Mesothelial cell of epicardium (in vitro differentiated cells): ENCODE data around the gene TEX55. TPM values are rescaled to one million over a fixed set of nuclear protein-coding genes. Genes with fewer than 3 reads are reported as not detected.
"Not testable (repeated sequence)": the region's sequence is repeated elsewhere in the genome, so short reads cannot be mapped to it uniquely, and the experiment has no call there.

ENCODE experiments used
- DNase-seq, 2 experiments: peaks; one replicate each; pipeline ENCODE4 v3.0.0; 2021; ENCODE audit warnings: low spot score in 2 of 2; ENCODE audit not compliant: unreplicated experiment in 2 of 2
- H3K27ac Mint-ChIP-seq: 2 replicates; pipeline ENCODE4 v1.8.0; 2021; ENCODE audit warnings: mixed read lengths
- H3K27me3 Mint-ChIP-seq: 2 replicates; pipeline ENCODE4 v1.8.0; 2021; ENCODE audit warnings: low read depth, mixed read lengths
- H3K36me3 Mint-ChIP-seq: 2 replicates; pipeline ENCODE4 v1.8.0; 2021; ENCODE audit warnings: mixed read lengths
- H3K4me1 Mint-ChIP-seq: 2 replicates; pipeline ENCODE4 v1.8.0; 2021; ENCODE audit warnings: mixed read lengths
- H3K4me3 Mint-ChIP-seq: 2 replicates; pipeline ENCODE4 v1.8.0; 2021; ENCODE audit warnings: mild to moderate bottlenecking, moderate library complexity, mixed read lengths
- H3K9me3 Mint-ChIP-seq: 2 replicates; pipeline ENCODE4 v1.8.0; 2021; ENCODE audit warnings: mixed read lengths
- total RNA-seq: library from RNA; stranded (reverse); gene quantifications from 3 replicates; pipeline ENCODE4 v1.2.1, GENCODE V29; 2021
- TF ChIP-seq, protein P1 (sequence below): fragments of 200-600 bp; sonication (generic); IDR thresholded peaks from one replicate; pipeline ENCODE4 v1.5.0; 2021; ENCODE audit warnings: antibody characterized with exemption; ENCODE audit not compliant: unreplicated experiment

TEX55 gene
- total RNA-seq, 1 donor from 2014 or later, result not detected

DNA sequence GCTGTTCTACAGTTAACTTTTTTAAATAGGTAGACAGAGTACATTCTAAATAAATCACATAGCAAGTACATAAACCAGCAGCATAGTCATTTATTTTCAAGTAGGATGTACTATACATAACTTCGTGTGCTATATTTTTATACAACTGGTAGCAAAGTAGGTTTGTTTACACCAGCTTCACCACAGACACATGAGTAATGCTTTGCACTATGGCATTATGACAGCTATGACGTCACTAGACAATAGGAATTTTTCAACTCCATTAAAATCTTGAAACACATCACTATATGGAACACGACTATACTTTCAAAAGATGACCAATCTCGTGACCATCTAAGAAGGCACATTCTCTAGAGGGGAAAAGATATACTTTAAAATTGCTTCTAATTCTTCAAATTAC, 3.5 kb downstream of the TEX55 start:
- H3K9me3 Mint-ChIP-seq, result peaks cover 19% of the 10 kb centered on the region
- H3K27ac Mint-ChIP-seq, result no peak overlapping the region
- H3K4me3 Mint-ChIP-seq, result no peak overlapping the region

DNA sequence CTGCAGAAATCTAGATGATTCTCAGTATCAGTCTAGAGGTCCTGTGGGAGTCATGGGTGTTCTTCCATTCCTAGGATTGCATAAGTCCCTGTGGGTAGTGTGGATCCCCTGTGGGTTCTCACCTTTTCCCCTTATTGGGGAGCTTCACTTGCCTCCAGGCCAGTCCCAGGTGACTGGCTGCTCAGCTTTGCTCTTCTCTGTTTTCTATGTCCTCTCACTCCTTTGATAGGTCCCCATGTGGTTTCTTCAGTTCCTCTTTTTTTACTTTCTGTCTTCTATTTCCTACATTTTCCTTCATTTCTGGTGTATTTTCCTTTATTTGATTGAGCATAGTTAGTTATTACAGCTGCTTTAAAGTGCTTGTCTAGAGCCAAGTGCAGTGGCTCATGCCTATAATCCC, 10.9 kb downstream of the TEX55 start:
- H3K27me3 Mint-ChIP-seq, result no peaks in the 10 kb centered on the region
- peaks cover 13% of the 10 kb centered on the region for H3K4me1 Mint-ChIP-seq
- no peak for DNase-seq
- no peak overlapping the region for H3K4me3 Mint-ChIP-seq
- H3K27ac Mint-ChIP-seq, result no peak overlapping the region
- TF ChIP-seq, protein P1, sequence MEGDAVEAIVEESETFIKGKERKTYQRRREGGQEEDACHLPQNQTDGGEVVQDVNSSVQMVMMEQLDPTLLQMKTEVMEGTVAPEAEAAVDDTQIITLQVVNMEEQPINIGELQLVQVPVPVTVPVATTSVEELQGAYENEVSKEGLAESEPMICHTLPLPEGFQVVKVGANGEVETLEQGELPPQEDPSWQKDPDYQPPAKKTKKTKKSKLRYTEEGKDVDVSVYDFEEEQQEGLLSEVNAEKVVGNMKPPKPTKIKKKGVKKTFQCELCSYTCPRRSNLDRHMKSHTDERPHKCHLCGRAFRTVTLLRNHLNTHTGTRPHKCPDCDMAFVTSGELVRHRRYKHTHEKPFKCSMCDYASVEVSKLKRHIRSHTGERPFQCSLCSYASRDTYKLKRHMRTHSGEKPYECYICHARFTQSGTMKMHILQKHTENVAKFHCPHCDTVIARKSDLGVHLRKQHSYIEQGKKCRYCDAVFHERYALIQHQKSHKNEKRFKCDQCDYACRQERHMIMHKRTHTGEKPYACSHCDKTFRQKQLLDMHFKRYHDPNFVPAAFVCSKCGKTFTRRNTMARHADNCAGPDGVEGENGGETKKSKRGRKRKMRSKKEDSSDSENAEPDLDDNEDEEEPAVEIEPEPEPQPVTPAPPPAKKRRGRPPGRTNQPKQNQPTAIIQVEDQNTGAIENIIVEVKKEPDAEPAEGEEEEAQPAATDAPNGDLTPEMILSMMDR, result no peak
- peaks cover 35% of the 10 kb centered on the region for H3K9me3 Mint-ChIP-seq
- peaks cover 8% of the 10 kb centered on the region for H3K36me3 Mint-ChIP-seq

More for the DNA sequence above, 3.5 kb downstream of the TEX55 start:
- DNase-seq, result no peak
- H3K4me1 Mint-ChIP-seq, result peaks cover 3% of the 10 kb centered on the region
- no peaks in the 10 kb centered on the region for H3K27me3 Mint-ChIP-seq
- TF ChIP-seq, protein P1, result no peak
- H3K36me3 Mint-ChIP-seq, result peaks cover 5% of the 10 kb centered on the region

DNA sequence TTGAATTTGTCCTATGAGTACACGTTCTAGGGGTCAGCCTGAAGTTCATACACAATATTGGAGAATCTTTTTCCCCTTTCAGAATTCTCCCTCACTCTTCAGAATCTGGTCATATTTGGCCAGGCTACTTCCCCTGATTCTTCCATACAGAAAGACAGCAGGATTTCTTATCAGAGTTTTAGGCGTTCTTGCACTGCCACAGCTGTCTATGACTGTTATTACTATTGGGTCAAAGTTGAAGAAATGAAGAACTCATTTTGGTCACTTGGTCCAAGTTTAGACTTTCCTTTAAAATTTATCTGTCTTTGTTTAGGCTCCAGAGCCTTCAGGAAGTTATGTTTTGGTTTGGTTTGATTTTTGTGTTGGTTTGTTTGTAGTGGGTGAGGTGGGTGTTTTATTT, 12.0 kb downstream of the TEX55 start:
- TF ChIP-seq, protein P1, result no peak
- Mint-ChIP-seq H3K36me3 (peaks cover 7% of the 10 kb centered on the region), H3K27ac (no peak overlapping the region), H3K27me3 (no peaks in the 10 kb centered on the region), H3K4me3 (no peak overlapping the region), H3K9me3 (peaks cover 39% of the 10 kb centered on the region), H3K4me1 (peaks cover 16% of the 10 kb centered on the region)
- no peak for DNase-seq

DNA sequence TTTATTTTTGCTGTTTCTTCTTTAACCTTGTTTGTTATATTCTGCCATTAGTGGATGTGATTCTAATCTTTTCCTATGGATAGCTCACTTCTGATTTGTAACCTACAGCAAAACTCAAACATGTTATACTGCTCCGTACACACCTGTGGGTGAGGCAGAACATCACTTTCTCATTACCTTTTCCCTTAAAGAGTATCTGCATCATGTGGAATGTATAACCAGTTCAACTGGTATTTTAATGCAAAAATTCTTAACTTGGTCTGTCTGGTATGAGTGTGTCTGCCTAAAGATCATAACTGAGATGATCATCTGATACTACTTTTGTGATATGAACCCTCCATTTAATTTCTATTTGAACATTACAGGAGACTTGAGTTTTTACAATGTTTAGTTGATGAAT, 14.4 kb downstream of the TEX55 start:
- H3K4me1 Mint-ChIP-seq, result peaks cover 16% of the 10 kb centered on the region
- no peak for DNase-seq
- no peaks in the 10 kb centered on the region for H3K36me3 Mint-ChIP-seq
- H3K27ac Mint-ChIP-seq, result peak overlapping the region; percentile 65
- H3K9me3 Mint-ChIP-seq, result peaks cover 31% of the 10 kb centered on the region
- TF ChIP-seq, protein P1, result no peak
- no peak overlapping the region for H3K4me3 Mint-ChIP-seq
- no peaks in the 10 kb centered on the region for H3K27me3 Mint-ChIP-seq

DNA sequence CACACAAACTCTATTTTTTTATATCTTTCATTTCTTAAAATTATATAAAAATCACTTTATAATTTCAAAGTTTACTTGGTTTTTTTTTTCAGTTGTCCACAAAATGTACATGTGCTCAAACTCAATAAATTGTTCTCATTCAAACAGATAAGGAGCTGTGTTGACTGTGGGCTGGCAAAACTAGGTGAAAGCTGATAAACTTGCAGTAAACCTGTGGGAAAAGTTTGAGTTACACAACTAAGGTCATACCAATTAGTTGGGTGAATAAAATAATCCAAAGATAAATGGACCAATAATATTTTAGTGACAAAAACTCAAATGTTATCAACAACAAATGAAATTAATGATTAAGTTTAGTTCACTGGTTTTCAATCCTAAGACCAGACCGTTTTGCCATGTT, 14.8 kb downstream of the TEX55 start:
- DNase-seq, result no peak
- peaks cover 36% of the 10 kb centered on the region for H3K9me3 Mint-ChIP-seq
- no peak overlapping the region for H3K4me3 Mint-ChIP-seq
- H3K27ac Mint-ChIP-seq, result no peak overlapping the region
- no peaks in the 10 kb centered on the region for H3K36me3 Mint-ChIP-seq
- no peaks in the 10 kb centered on the region for H3K27me3 Mint-ChIP-seq
- TF ChIP-seq, protein P1, result no peak
- peaks cover 16% of the 10 kb centered on the region for H3K4me1 Mint-ChIP-seq

DNA sequence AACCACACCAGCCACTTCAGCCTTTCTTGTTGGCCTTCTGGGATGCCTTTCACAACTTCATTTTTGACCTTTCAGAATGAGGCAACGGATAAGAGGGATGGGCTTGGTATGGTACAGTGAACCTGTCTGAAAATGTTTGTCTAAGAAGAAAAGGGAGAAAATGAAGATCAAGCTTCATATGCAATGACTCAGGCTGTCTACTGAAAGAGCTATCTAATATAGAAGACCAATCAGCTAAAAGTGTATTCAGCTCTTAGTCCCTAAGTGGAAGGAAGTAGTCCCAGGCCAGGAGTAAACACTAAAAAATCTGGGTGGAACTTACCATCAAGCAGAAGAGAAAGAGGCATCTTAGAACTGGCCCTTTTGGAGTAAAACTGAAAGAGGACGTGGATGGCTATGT, 15.3 kb downstream of the TEX55 start:
- Mint-ChIP-seq H3K36me3 (no peaks in the 10 kb centered on the region), H3K27me3 (no peaks in the 10 kb centered on the region), H3K9me3 (peaks cover 39% of the 10 kb centered on the region), H3K4me1 (peaks cover 16% of the 10 kb centered on the region), H3K27ac (peak overlapping the region; percentile 57), H3K4me3 (no peak overlapping the region)
- TF ChIP-seq, protein P1, result no peak
- DNase-seq, result no peak

DNA sequence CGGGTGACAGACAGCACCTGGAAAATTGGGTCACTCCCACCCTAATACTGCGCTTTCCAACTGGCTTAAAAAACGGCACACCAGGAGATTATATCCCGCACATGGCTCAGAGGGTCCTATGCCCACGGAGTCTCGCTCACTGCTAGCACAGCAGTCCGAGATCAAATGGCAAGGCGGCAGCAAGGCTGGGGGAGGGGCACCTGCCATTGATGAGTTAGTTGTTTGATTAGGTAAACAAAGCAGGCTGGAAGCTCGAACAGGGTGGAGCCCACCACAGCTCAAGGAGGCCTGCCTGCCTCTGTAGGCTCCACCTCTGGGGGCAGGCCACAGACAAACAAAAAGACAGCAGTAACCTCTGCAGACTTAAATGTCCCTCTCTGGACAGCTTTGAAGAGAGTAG, 18.8 kb downstream of the TEX55 start:
- DNase-seq, H3K27me3 Mint-ChIP-seq, H3K27ac Mint-ChIP-seq, H3K36me3 Mint-ChIP-seq, H3K4me3 Mint-ChIP-seq: not testable (repeated sequence)
- peaks cover 32% of the 10 kb centered on the region for H3K9me3 Mint-ChIP-seq
- H3K4me1 Mint-ChIP-seq, result peaks cover 16% of the 10 kb centered on the region
